TTC549 (cell line): ENCODE results near the gene ST7.

Source experiments
- FAIRE-seq: peaks from 2 replicates; lab custom pipeline; 2012; peaks lifted over from hg19 to GRCh38; lab: Jason Lieb, UNC

ST7 gene

DNA sequence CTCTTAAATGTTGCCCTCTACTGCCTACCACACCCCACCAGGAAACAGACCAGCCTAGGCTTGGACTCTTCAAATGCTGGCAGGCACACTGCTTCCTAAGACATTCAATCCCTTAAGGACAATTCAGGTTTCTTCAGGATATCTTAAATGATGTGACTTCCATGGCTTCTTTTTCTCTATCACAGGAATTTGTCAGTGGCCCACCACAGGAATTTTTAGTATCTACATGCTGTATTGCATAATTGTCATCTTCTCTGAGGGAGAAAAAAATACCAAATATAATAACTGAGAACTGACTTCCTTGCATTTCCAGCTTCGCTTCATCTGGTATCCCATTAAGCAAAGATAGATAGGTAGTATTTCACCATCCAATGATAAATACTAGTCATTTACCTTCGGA lies 240.3 kb downstream of the ST7 start:
- FAIRE-seq: no peak

DNA sequence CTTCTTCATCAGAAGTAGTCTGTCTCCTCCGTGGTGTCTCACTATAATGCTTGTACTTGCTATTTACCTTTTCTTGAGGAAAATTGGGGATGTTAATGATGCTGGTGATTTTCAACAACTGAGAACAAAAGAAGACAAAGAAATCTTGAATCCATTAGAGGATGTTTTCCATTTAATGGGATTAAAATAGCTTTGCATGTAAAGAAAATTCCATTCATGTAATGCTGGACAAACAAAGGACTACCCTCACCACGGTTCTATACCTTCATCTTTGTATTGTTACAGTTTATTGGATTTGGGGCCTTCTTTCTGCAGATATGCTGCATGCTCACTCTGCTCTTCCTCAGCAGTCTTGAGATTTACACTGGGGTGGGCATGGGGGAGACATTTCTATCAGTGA lies 241.1 kb downstream of the ST7 start:
- no peak for FAIRE-seq

DNA sequence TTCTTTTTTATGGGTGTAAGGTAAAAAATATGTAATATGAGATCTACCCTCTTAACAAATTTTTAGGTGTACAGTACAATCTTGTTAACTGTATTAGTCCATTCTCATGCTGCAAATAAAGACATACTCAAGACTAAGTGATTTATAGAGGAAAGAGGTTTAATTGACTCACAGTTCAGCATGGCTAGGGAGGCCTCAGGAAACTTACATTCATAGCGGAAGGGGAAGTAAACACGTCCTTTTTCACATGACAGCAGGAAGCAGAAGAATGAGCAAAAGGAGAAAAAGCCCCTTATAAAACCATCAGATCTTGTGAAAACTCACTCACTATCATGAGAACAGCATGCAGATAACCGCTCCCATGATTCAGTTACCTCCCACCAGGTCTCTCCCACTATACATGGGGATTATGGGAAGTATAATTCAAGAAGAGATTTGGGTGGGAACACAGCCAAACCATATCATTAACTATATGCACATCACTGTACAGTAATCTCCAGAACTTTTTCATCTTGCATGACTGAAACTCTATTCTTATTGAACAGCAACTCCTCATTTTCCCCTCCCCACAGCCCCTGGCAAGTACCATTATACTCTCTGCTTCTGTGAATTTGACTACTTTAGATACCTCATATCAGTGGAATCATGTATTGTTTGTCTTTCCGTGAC lies 242.2 kb downstream of the ST7 start:
- FAIRE-seq: no peak

DNA sequence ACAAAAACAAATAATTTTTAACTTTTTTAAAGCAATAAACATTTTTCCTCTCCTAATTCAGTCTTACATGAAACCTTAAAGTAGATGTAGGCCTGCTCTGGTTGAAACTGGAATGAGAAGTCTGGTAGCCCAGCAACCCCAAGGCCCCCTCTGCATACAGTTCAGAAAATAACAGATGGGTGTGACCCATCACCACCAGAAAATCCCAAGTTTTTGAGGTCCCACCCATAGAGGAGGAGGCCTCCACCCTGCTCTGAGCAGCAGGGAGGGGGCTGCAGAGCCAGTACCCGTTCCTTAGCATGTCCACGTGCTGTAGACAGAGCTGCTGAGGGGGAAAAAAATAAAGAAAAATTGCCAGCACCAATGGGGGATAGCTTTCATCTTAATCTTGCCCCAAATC lies 246.8 kb downstream of the ST7 start:
- FAIRE-seq: no peak

DNA sequence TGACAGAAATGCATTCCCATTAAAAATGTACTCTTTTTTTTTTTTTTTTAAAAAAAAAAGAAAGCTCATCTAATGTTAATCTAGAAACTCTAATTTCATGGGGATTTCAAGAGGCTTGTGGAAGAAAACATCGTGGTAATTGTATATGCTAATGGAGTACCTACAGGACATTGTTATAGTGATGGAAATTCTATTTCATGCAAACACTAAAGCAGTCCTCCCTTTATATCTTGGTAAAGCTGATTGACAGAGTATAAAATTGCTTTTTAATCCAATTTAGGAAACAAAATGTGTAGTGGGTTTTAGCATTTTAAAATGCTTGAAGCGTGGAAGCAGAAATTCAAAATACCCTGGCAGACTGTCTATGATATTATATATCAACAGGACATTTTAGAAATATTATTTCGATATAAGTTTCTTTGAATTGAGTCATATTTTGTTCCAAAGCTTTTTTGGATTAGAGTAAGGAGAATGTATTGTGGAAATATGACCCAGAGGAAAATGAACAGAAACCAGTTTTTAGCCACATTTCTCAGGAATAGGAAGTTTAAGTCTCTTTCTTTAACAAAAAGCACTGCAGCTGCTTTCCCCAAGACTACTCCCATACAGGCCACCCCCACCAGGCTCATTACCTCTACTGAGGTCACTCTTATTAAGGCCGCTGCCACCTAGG lies 247.6 kb downstream of the ST7 start:
- no peak for FAIRE-seq

DNA sequence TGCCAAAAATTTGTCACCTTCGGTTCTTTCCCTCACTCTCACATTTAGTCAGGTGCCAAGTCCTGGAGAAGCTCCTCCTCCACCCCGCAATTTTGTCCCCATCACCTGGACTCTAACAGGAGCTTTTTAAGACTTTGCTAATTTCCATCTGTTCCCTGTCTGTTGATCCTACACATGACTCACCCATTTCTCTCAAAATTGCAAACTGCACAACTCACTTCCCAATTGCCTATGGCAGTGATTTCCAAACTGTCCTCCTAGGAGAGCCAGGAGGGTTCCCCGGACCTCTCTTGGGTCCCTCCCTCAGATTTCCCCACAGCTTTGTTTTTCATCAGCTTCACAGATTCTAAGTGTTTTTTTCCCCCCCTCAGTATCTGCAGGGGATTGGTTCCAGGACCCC lies 249.2 kb downstream of the ST7 start:
- FAIRE-seq: no peak

DNA sequence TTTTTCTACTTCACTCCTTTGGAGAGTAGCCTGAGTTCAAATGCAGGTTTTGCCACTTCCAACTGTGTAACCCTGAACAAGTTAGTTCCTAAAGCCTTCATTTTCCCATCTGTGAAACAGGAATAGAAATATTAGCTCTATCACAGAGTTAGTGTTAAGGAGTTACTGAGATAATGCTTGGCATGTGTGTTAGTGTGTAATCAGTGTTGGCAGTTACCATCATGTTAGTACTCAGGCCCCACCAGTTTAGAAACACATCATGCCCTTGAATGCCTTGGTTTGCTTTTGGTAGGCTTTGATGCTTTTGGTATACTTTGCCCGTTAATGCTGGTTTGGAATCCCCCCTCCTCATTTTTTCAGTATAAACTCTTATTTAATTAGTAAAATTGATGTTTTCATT lies 249.9 kb downstream of the ST7 start:
- no peak for FAIRE-seq

DNA sequence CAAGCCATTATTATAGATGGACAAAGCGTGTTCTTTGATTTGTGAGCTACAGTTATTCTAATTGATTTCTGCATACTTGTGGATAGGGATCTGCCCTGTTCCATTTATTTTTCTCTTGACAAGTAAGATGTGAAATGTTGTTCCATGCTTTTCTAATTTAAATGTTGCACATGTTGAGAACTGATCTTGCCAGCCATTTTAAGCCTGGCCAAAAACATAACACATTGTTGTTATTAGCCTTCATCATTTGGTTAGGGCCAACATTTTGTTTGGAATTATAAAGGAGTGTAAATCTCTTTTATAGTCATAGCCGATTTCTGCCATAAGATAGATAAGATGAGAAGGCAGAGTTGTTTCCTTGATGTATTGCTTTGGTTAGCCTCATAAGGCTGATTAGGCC lies 252.6 kb downstream of the ST7 start:
- no peak for FAIRE-seq

DNA sequence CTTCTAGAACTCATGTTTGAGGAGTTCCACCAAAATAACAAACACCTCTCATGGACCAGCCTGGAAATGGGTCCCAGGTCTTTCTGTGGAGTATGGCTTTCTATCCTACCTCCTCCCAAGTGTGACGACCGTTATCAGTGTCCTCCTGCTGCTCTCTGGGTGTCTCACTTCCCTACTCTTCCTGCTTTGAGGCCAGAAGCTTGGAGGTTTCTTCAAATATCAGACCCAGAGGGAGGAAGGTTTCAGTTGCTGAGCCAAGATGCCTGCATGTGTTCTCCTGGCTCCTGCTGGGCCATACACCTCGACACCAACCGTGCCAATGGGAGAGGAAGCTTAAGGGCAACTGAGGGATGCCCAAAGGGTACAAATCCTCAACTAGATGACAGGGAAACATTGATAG lies 255.0 kb downstream of the ST7 start:
- FAIRE-seq: no peak

DNA sequence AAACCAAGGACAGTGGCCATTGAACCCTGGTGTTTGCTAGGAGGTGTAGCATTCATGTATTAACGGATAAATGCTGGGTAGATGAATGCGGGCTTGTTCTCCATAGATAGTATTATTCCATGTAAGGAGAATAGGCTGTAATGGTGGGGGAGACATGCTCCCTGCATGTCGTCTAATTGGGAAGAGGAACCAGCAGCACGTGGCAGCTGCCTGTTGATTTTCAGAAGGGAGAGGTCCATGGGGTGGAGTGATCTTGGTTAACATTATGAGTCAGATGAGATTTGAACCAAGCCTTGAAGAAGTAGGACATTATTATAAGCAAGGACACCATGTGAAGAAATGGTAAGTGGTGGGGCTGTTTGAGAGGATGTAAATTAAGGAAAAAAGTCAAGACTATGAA lies 257.1 kb downstream of the ST7 start:
- FAIRE-seq: no peak

DNA sequence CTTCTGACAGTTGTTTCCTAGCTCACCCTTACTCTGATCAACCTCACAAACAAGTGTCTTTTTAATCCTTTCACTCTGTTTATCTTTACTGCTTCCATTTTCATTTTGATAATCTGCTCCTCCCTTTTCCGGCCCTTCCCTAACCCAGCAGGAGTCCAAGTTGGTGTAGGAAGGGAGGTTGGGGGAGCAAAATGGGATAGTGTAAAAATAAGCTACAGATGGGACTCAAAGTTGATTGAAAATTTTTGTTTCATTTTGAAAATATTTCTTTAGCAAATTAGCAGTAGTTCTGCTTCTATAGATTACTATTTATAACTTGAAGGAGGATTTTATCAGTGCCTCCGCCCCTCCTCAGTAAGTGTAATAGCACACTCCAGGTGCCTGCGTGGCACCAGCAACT lies 257.6 kb downstream of the ST7 start:
- no peak for FAIRE-seq

DNA sequence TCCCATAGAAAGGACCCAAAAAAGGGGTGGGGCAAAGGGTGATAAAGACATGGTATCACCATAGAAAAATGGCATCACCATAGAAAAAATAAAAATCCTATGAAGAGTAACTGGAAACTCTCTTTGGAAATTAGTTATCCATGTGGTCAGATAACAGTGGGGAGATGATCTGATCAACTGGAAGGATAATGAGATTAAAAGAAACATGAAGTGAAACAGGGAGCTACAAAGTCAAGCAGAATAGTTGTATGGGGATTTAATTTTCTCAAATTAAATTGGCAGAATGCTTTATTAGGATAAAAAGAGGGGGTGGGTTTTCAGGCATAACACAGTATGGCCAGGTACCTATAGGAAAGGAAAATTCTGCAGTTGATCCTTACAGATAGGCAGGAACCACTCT lies 258.3 kb downstream of the ST7 start:
- FAIRE-seq: no peak

DNA sequence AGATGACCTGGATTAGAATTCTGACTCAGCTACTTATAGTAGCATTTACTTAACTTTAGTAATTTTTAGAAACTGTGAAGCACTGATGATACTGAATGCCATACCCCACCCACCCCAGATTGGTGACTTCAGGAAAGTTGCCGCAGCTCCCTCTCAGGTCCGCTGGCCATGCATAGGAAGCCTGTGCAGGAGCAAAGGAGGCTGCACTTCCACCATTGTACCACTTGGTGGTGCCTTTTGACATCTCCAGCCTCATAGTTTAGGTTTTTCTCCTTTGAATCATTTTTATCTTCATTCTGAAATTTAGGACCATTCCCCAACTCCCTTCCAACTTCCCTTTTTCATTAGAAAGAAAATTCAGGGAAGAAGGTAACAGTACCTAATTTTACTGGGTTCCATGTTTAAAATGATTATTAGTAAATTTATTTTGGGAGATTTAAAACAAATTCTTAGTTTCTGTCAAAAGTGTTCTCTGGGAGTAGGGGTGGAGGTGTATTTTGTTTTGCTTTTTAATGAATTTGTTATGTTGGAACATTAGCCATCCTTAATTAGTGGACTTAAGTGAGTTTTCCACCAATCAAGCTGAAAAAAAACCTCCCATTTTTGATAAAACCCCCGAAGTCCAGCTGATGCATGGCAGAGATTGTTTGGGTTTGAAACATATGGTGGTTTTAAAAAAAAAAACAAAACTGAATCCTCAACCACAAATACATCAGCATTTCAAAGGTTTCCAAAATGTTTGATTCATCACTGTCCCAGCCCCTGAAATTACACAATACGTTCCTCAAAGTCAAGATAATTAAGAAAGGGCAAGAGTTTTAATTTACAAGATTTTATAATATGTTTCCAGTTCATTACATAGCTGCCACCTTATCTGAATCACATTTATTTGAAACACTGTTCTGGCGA lies 259.9 kb downstream of the ST7 start:
- FAIRE-seq: no peak

DNA sequence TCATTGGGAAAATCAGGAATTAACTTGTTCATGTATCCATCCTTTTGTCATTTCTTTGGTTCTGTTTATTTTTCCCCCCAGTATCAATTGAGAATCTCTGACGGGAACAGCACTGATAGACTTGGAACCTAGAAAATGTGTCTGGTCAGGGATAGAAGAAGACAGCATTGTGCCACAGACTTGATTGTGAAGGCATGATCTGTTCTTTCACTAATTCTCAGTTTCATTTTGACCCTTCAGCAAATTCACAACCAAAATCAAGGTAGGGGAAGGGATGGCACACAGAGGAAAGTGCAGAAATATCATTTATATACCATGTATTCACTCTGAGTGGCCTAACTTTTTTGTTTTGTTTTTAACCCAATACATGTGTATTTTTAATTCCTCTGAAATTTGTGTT lies 262.7 kb downstream of the ST7 start:
- no peak for FAIRE-seq

DNA sequence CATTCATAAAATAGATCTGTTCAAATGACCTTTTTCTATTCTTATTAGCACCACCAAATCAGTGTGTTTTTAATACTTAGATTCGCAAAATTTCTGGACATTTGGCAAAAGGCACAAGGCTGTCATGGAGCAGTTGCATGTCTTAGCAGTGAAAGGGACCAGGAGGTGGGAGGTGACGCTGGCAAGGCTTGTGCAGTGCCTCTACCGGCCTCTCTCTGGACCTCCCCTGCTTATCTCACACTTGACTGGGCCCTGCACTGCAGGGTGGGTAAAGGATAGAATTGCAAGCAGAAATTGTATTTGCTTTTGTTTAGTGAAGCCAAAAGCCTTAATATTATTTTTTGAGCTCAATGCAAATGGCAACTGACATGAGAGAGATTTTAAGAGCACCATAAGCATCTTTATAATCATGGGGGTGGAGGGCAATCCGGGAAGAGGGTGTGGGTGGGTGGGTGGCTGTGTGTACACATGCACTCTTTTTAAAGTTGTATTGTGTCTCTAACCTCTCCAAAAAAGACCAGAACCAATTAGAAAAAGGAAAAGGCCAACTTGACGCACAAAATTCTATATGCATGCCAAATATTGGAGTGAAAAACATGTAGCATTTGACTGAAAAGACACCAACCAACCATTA lies 263.3 kb downstream of the ST7 start:
- no peak for FAIRE-seq

DNA sequence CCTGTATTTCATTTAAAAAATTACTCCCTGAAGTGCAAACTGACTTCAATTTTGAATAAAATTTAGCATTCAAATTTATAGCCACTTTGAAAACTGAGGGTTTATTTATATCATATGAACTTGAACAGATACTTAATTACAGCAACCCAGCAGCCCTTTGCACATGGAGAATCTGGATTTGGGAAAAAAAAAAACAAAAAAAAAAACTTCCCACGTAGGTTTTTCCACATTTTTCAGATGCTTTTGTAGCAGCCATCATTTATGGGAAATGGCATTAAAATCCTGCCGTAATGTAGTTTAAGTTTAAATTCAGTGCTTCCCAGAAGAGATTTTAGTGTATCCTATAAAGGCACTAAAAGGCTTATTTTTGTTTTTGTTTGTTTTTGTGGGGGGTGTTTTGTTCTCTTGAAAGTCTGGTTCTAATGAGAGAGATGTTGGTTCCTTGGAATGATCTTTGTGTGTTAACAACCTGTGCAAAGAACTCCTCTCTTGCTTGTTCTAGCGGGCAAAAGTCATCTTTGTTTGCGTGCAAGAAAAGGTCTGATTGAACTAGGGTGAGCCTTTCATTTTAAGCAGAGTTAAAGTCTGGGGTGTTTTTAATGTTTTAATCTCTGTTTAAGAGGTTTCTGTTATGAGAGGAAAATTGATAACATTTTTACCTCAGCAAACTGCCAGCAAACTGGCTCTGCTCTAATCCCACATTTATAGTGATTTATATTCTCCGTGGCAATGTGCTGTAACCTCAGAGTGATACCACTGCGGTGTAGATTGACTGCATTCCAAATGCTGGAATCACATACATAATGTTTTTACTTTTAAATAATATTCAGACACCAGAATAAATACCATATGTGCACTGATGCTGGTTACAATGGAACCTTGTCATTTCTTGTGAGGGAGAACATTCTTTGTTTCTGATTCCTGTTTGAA lies 264.1 kb downstream of the ST7 start:
- FAIRE-seq: no peak

DNA sequence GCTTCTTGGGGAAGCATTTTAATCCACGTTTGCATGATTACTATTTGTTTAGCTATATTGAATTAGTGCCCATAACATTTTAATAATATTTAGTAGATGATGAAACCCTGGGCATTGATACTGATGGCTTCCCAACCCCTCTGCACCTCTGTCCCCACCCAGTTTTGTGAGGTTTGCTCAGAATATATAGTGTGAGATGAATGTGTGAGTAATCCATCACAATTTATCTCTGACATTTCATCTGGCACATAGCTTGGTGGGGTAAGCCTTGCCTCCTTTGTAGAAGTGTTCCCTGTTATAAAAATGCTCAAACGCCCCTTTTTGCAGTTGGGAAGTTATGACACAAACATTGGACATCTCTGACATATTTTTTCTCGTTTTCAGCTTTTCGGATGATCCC lies 265.4 kb downstream of the ST7 start:
- FAIRE-seq: no peak

DNA sequence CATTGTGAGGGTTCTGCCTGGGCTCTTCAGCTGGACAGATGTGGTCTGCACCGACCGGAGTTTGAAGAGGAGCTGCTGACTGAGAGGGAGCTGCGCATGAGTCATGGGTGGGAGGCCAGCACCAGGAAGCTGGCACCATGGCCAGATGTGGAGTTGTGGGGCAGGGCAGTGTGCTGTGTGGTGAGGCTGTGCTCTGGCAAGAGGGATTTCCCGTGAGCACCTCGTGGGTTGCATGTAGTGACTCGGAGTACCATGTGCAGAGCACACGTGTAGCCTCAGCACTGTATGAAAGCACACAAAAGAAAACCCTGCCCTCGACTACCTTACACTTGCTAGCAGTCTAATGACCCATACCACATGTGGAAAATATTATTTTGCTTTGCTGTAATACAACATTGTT lies 266.2 kb downstream of the ST7 start:
- FAIRE-seq: no peak

DNA sequence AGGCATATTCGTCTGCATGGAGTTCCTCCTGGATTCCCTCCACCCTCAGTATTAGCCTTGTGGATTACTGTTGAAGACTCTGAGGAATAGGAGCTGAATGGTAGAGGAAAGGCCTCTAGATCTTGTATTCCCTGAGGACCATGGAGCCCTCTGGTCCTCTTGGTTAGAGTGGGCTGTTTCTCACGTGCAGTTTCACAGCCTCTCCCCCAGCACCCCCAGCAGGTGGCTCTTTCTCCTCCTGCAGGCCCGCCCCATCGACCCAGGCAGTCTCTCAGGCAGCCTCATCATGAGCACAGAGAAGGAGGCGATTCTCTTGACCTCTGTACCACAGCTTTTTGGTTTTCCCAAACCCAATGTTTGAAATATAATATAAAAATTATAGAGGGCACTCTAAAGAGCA lies 267.5 kb downstream of the ST7 start:
- FAIRE-seq: no peak

DNA sequence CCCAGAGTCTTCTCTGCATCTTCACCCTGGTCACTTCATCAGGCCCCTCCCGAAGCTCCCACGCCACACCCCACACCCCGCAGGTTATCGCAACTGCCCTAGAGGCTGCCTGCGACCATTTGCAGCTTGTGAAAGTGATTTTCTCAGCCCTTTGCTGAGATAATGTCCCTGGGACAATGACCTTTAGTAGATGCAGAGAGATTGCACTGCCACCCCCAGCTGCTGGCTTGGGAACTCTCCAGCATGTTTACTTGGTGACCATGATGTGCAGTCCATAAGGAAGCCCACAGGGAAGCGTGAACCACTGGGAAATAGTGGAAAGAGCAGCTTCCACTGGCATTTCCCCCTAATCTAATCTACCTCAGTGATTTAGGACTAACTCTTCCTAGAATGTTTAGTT lies 272.2 kb downstream of the ST7 start:
- FAIRE-seq: no peak

DNA sequence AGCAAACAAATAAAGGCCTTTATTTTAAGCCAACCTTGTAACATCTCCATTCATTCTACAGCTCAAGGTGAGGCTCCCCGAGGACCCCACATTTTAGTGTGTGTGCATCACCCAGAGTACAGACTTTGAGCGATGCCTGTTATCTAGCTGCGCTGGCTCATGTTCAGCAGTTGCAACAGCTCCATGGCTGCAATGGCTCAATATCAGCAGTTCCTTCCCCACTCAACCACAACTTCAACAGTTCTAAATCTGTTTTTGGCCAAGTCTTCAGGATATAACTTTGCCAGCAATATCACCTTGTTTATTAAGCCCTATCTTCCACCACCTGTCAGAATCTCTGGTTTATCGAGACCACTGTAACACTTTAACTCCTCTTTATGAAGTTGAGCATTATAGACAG lies 273.8 kb downstream of the ST7 start:
- FAIRE-seq: no peak

DNA sequence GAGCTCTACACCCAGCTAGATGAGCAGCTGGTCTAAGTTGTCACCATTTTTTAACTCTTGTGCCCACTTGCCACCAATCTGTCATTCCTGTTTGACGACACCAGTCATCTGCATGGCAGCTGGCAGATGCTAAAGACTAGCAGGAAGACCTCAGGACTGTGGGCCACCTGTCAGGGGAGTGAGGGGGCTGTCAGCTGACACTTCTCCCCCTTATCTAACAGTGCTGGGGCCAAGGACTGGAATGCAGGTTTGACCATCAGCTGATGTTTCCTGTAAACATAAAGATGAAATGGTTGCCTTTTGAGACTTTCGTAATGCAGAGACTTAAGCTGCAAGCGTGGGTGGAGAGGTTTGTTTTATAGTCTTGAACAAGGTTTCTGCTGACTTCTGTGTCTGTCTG lies 276.0 kb downstream of the ST7 start:
- no peak for FAIRE-seq
